ENCODE results near the gene ODF2.
"Not testable (repeated sequence)": the region's sequence is repeated elsewhere in the genome, so short reads cannot be mapped to it uniquely, and the experiment has no call there.

GRCh38 chr9:128423356-128423755, 32.5 kb upstream of the ODF2 start:
- TF ChIP-seq EP300 (IDR thresholded peaks at IDR 0.05; ENCODE audit: borderline replicate concordance in 1 of 2, low read depth in 1 of 2, low read length in 1 of 2); CTCF (IDR thresholded peaks at IDR 0.05); SMC3 (IDR thresholded peaks at IDR 0.05; ENCODE audit: low read depth, low read length); MAX (IDR thresholded peaks at IDR 0.05; ENCODE audit: low read depth); EZH2phosphoT487 (IDR thresholded peaks at IDR 0.05; ENCODE audit: borderline replicate concordance, low read depth): not testable (repeated sequence)
